ENCODE measurements around the gene ETS2.
"Not testable (repeated sequence)": the region's sequence is repeated elsewhere in the genome, so short reads cannot be mapped to it uniquely, and the experiment has no call there.

Gene ETS2

GRCh38 chr21:38834725-38835124 lies 29.0 kb downstream of the ETS2 start:
- no peak for DNase-seq (ENCODE audit: low read depth in 1 of 2, low spot score in 1 of 2)

GRCh38 chr21:38837806-38838461 lies 32.2 kb downstream of the ETS2 start:
- no peak for DNase-seq (ENCODE audit: low read depth in 1 of 2, low spot score in 1 of 2)

GRCh38 chr21:38838598-38839327 lies 33.0 kb downstream of the ETS2 start:
- DNase-seq (ENCODE audit: low read depth in 1 of 2, low spot score in 1 of 2) = no peak

- DNase-seq (ENCODE audit: low read depth in 1 of 2, low spot score in 1 of 2) = no peak
Measured at GRCh38 chr21:38839328-38840286, 33.9 kb downstream of the ETS2 start.

GRCh38 chr21:38840456-38841300 lies 34.9 kb downstream of the ETS2 start:
- DNase-seq (ENCODE audit: low read depth in 1 of 2, low spot score in 1 of 2) = no peak

- DNase-seq (ENCODE audit: low read depth in 1 of 2, low spot score in 1 of 2) = no peak
Measured at GRCh38 chr21:38841472-38841871, 35.7 kb downstream of the ETS2 start.

- DNase-seq (ENCODE audit: low read depth in 1 of 2, low spot score in 1 of 2) = no peak
Measured at GRCh38 chr21:38842079-38842478, 36.4 kb downstream of the ETS2 start.

- DNase-seq (ENCODE audit: low read depth in 1 of 2, low spot score in 1 of 2) = no peak
Measured at GRCh38 chr21:38843379-38843778, 37.6 kb downstream of the ETS2 start.

- DNase-seq (ENCODE audit: low read depth in 1 of 2, low spot score in 1 of 2) = no peak
Measured at GRCh38 chr21:38843806-38844503, 38.2 kb downstream of the ETS2 start.

- DNase-seq (ENCODE audit: low read depth in 1 of 2, low spot score in 1 of 2) = not testable (repeated sequence)
Measured at GRCh38 chr21:38845374-38845773, 39.6 kb downstream of the ETS2 start.

GRCh38 chr21:38847556-38847955 lies 41.8 kb downstream of the ETS2 start:
- DNase-seq (ENCODE audit: low read depth in 1 of 2, low spot score in 1 of 2) = no peak

GRCh38 chr21:38848187-38848609 lies 42.5 kb downstream of the ETS2 start:
- DNase-seq (ENCODE audit: low read depth in 1 of 2, low spot score in 1 of 2) = no peak

GRCh38 chr21:38849776-38850175 lies 44.0 kb downstream of the ETS2 start:
- no peak for DNase-seq (ENCODE audit: low read depth in 1 of 2, low spot score in 1 of 2)

- no peak for DNase-seq (ENCODE audit: low read depth in 1 of 2, low spot score in 1 of 2)
Measured at GRCh38 chr21:38850277-38850951, 44.7 kb downstream of the ETS2 start.

GRCh38 chr21:38851101-38851500 lies 45.4 kb downstream of the ETS2 start:
- no peak for DNase-seq (ENCODE audit: low read depth in 1 of 2, low spot score in 1 of 2)

GRCh38 chr21:38852278-38852677 lies 46.5 kb downstream of the ETS2 start:
- DNase-seq (ENCODE audit: low read depth in 1 of 2, low spot score in 1 of 2) = no peak

- no peak for DNase-seq (ENCODE audit: low read depth in 1 of 2, low spot score in 1 of 2)
Measured at GRCh38 chr21:38852708-38853107, 47.0 kb downstream of the ETS2 start.

GRCh38 chr21:38853421-38853919 lies 47.7 kb downstream of the ETS2 start:
- DNase-seq (ENCODE audit: low read depth in 1 of 2, low spot score in 1 of 2) = no peak

GRCh38 chr21:38857152-38857825 lies 51.6 kb downstream of the ETS2 start:
- no peak for DNase-seq (ENCODE audit: low read depth in 1 of 2, low spot score in 1 of 2)

Measured in activated T-helper 1 cell treated with anti-CD3 and anti-CD28 coated beads, Interleukin-2, amount 50 U/mL, for 16 hours (primary cell).